ENCODE results near the gene RAB11FIP4. TPM values are rescaled to one million over a fixed set of nuclear protein-coding genes. Genes with fewer than 3 reads are reported as not detected.

Gene RAB11FIP4
- total and polyA plus RNA-seq, 2 donors (not counting 3 experiments of a cell fraction or from before 2014, with no cell fraction given) = 0.08 to 0.38 TPM

DNA sequence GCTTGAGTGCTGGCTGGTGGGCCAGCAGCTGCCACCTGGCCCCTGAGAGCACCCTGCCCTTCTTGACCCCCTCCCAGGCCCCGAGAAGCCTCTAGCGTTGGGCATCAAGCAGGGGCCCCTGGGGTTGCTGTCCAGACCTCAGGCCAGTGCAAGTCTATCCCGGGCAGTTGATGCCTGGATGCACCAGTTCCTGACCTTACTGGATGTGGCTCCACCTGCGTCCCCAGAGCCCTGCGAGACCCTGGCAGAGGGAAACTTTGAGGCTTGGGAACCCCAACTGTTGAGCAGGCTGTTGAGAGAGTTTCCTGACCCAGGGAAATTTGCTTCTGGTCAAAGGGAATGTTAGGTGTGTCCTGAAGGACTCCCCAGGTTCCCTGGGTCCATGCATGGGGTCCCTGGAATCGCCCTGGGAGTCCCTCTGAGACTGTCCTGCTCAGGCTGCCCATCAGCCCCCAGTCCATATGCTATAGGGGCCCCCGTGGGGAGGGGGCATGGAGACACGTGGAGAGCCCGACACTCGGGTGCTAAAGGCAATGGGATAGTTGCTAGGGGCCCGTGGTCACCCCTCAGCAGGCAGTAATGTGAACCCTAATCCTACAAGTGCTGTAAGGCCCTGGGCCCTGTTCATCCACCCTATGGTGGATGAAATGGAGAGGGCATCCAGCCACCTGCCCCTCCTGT, 46.4 kb downstream of the RAB11FIP4 start:
- H4K20me1 ChIP-seq (replicated peaks; ENCODE audit: control insufficient read depth, extremely low read depth, insufficient read depth, low read length) = no peaks in the 10 kb centered on the region
- H3K79me2 ChIP-seq (ENCODE audit: control insufficient read depth, insufficient read depth, low read length) = no peaks in the 10 kb centered on the region
- no peaks in the 10 kb centered on the region for H3K27me3 ChIP-seq (ENCODE audit: control insufficient read depth in 2 of 2, insufficient read depth in 2 of 2, low read length in 2 of 2)
- TF ChIP-seq JUN (IDR thresholded peaks at IDR 0.05; ENCODE audit: borderline replicate concordance, insufficient read depth, insufficient read length, low read depth) (no peak), POLR2AphosphoS5 (IDR thresholded peaks at IDR 0.05; ENCODE audit: insufficient read depth, low read depth, low read length) (no peak), GATA2 (IDR thresholded peaks at IDR 0.05; ENCODE audit: insufficient read depth, insufficient read length, low read depth, low read length) (no peak), MYC (IDR thresholded peaks at IDR 0.05; ENCODE audit: low read depth, low read length) (no peak)
- TF ChIP-seq, protein P1, sequence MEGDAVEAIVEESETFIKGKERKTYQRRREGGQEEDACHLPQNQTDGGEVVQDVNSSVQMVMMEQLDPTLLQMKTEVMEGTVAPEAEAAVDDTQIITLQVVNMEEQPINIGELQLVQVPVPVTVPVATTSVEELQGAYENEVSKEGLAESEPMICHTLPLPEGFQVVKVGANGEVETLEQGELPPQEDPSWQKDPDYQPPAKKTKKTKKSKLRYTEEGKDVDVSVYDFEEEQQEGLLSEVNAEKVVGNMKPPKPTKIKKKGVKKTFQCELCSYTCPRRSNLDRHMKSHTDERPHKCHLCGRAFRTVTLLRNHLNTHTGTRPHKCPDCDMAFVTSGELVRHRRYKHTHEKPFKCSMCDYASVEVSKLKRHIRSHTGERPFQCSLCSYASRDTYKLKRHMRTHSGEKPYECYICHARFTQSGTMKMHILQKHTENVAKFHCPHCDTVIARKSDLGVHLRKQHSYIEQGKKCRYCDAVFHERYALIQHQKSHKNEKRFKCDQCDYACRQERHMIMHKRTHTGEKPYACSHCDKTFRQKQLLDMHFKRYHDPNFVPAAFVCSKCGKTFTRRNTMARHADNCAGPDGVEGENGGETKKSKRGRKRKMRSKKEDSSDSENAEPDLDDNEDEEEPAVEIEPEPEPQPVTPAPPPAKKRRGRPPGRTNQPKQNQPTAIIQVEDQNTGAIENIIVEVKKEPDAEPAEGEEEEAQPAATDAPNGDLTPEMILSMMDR (IDR thresholded peaks at IDR 0.05; ENCODE audit: extremely low read depth in 1 of 2, insufficient read depth in 1 of 2, low read depth in 1 of 2, low read length in 2 of 2) = no peak
- ChIA-PET CTCF (interaction anchor here (0.6 to 5.0 kb wide), 19 partner anchors 8 to 475 kb away, joined by 3 to 85 read pairs (median 6); partner anchors contain the start of gene UTP6), POLR2A (no interaction called here)
- H3K4me3 ChIP-seq (replicated peaks in 1 of 3; ENCODE audit: insufficient read depth in 1 of 3, low read depth in 1 of 3, low read length in 3 of 3) = no peak overlapping the region
- H3K9ac ChIP-seq (replicated peaks; ENCODE audit: extremely low read depth, insufficient read depth, low read length) = no peak overlapping the region
- dilution Hi-C loops (cut with MboI; ENCODE audit: extremely low pct_ligation_motif_present, low sequenced_read_pairs) = no loop called here
- no peak overlapping the region for H3K27ac ChIP-seq (ENCODE audit: insufficient read depth, low read depth, low read length)
- H3K4me2 ChIP-seq (ENCODE audit: insufficient read depth, low read length) = no peak overlapping the region
- intact Hi-C loops (cut with micrococcal nuclease) = loop anchor here (1.0 to 5.0 kb wide), 5 partner anchors 87 to 699 kb away; partner anchors contain the start of genes COPRS and UTP6
- DNase-seq (ENCODE audit: low read depth, low spot score) = no peak
- no TSS peak for BruUV-seq (replicated peaks)
- H3K4me1 ChIP-seq (ENCODE audit: control insufficient read depth, extremely low read depth, insufficient read depth, low read length) = no peaks in the 10 kb centered on the region
- H3K9me1 ChIP-seq (replicated peaks; ENCODE audit: control insufficient read depth, extremely low read depth, insufficient read depth, low read length) = no peaks in the 10 kb centered on the region
- no peak for FAIRE-seq
- H3K9me3 ChIP-seq (replicated peaks; ENCODE audit: control insufficient read depth, insufficient read depth, low read length) = no peaks in the 10 kb centered on the region
- no peaks in the 10 kb centered on the region for H3K36me3 ChIP-seq (ENCODE audit: control insufficient read depth in 2 of 2, extremely low read depth in 1 of 2, insufficient read depth in 2 of 2, low read length in 2 of 2)
- no peak overlapping the region for H2AFZ ChIP-seq (ENCODE audit: low read depth, low read length)
